ENCODE measurements around the gene GNMT. TPM values are rescaled to one million over a fixed set of nuclear protein-coding genes. Genes with fewer than 3 reads are reported as not detected.

The GNMT gene
- total RNA-seq, 4 donors from 2014 or later = 2.6 to 3.6 (median 2.6) TPM; not detected in 1

Other genes starting within 250 kb of the GNMT start
- gene PRPH2, start 238.2 kb upstream of the GNMT start, total RNA-seq = 1 to 10 TPM in 3 of 4 donors, under 1 TPM in 1; 0.31 to 2.1 (median 1.3) TPM
- gene TBCC, start 214.7 kb upstream of the GNMT start, total RNA-seq = 10 to 100 TPM; 32.0 to 44.2 (median 37.4) TPM
- gene BICRAL, start 178.7 kb upstream of the GNMT start, total RNA-seq = 10 to 100 TPM; 13.9 to 28.5 (median 23.2) TPM
- gene RPL7L1, start 81.1 kb upstream of the GNMT start, total RNA-seq = 100 to 1,000 TPM in 1 of 4 donors, 10 to 100 TPM in 3; 61.1 to 106 (median 87.9) TPM
- gene PTCRA, start 44.7 kb upstream of the GNMT start, total RNA-seq = not detected
- gene CNPY3, start 31.3 kb upstream of the GNMT start, total RNA-seq = 10 to 100 TPM; 23.3 to 37.9 (median 36.8) TPM
- gene PEX6, start 18.4 kb downstream of the GNMT start, total RNA-seq = 10 to 100 TPM in 3 of 4 donors, 1 to 10 TPM in 1; 9.8 to 23.5 (median 21.2) TPM
- gene PPP2R5D, start 23.8 kb downstream of the GNMT start, total RNA-seq = 10 to 100 TPM; 30.0 to 45.1 (median 36.3) TPM
- gene MEA1, start 53.2 kb downstream of the GNMT start, total RNA-seq = 10 to 100 TPM; 56.0 to 62.1 (median 58.3) TPM
- gene KLHDC3, start 53.5 kb downstream of the GNMT start, total RNA-seq = 100 to 1,000 TPM in 3 of 4 donors, 10 to 100 TPM in 1; 96.9 to 145 (median 129) TPM
- gene RRP36, start 60.9 kb downstream of the GNMT start, total RNA-seq = 10 to 100 TPM; 52.8 to 62.5 (median 59.8) TPM
- gene CUL7, start 93.1 kb downstream of the GNMT start, total RNA-seq = 10 to 100 TPM; 10.9 to 16.6 (median 13.5) TPM
- gene MRPL2, start 98.7 kb downstream of the GNMT start, total RNA-seq = 10 to 100 TPM; 17.3 to 35.4 (median 21.2) TPM
- gene KLC4, start 98.9 kb downstream of the GNMT start, total RNA-seq = 10 to 100 TPM; 18.0 to 43.4 (median 30.2) TPM
- 10 to 100 TPM in 1 of 4 donors, 1 to 10 TPM in 3; 2.0 to 11.6 (median 7.7) TPM for gene PTK7, start 115.6 kb downstream of the GNMT start, total RNA-seq
- gene SRF, start 210.5 kb downstream of the GNMT start, total RNA-seq = 100 to 1,000 TPM in 3 of 4 donors, 10 to 100 TPM in 1; 92.6 to 192 (median 117) TPM
- gene CUL9, start 221.4 kb downstream of the GNMT start, total RNA-seq = 10 to 100 TPM; 23.2 to 36.6 (median 24.2) TPM

Measured in gastroesophageal sphincter (tissue), 4 donors.